Measurements from ENCODE around the gene CTDNEP1.

CTDNEP1 gene

GRCh38 chr17:7207120-7208001 is 44.2 kb downstream of the CTDNEP1 start:
- H3K4me3 ChIP-seq (ENCODE audit: low read depth, low read length) = no peak overlapping the region
- in situ Hi-C loops (cut with HindIII; ENCODE audit: low sequenced_read_pairs) = no loop called here

DNA sequence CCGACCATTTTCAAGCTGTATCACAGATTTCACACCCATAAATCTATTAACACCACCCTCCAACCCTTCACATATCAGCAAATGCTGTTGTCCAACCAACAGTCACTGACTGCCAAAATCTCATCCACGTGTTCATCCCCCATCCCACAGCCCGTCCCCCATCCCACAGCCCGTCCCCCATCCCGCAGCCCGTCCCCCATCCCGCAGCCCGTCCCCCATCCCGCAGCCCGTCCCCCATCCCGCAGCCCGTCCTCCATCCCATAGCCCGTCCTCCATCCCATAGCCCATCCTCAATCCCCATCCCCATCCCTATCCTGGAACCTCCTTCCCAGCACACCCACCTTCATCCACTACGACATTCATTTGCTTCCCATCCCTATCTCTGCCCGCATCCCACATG is 46.0 kb downstream of the CTDNEP1 start:
- peak overlapping the region; percentile 36 for H3K4me3 ChIP-seq (ENCODE audit: low read depth, low read length)
- DNase-seq (ENCODE audit: low read depth, low spot score) = no peak
- in situ Hi-C loops (cut with HindIII; ENCODE audit: low sequenced_read_pairs) = no loop called here
- TF ChIP-seq, protein P1, sequence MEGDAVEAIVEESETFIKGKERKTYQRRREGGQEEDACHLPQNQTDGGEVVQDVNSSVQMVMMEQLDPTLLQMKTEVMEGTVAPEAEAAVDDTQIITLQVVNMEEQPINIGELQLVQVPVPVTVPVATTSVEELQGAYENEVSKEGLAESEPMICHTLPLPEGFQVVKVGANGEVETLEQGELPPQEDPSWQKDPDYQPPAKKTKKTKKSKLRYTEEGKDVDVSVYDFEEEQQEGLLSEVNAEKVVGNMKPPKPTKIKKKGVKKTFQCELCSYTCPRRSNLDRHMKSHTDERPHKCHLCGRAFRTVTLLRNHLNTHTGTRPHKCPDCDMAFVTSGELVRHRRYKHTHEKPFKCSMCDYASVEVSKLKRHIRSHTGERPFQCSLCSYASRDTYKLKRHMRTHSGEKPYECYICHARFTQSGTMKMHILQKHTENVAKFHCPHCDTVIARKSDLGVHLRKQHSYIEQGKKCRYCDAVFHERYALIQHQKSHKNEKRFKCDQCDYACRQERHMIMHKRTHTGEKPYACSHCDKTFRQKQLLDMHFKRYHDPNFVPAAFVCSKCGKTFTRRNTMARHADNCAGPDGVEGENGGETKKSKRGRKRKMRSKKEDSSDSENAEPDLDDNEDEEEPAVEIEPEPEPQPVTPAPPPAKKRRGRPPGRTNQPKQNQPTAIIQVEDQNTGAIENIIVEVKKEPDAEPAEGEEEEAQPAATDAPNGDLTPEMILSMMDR (IDR thresholded peaks at IDR 0.05; ENCODE audit: low read depth, low read length) = no peak

More at GRCh38 chr17:7207120-7208001, 44.2 kb downstream of the CTDNEP1 start:
- TF ChIP-seq, protein P1 (IDR thresholded peaks at IDR 0.05; ENCODE audit: low read depth, low read length) = no peak
- no peak for DNase-seq (ENCODE audit: low read depth, low spot score)

GRCh38 chr17:7204828-7205461 is 46.6 kb downstream of the CTDNEP1 start:
- TF ChIP-seq, protein P1 (IDR thresholded peaks at IDR 0.05; ENCODE audit: low read depth, low read length) = no peak
- in situ Hi-C loops (cut with HindIII; ENCODE audit: low sequenced_read_pairs) = no loop called here
- peak; percentile 86 for DNase-seq (ENCODE audit: low read depth, low spot score)
- peak overlapping the region; percentile 36 for H3K4me3 ChIP-seq (ENCODE audit: low read depth, low read length)

GRCh38 chr17:7204336-7204735 is 47.2 kb downstream of the CTDNEP1 start:
- TF ChIP-seq, protein P1 (IDR thresholded peaks at IDR 0.05; ENCODE audit: low read depth, low read length) = no peak
- no peak for DNase-seq (ENCODE audit: low read depth, low spot score)
- peak overlapping the region; percentile 36 for H3K4me3 ChIP-seq (ENCODE audit: low read depth, low read length)
- in situ Hi-C loops (cut with HindIII; ENCODE audit: low sequenced_read_pairs) = no loop called here

GRCh38 chr17:7203391-7203790 is 48.1 kb downstream of the CTDNEP1 start:
- H3K4me3 ChIP-seq (ENCODE audit: low read depth, low read length) = no peak overlapping the region
- no peak for DNase-seq (ENCODE audit: low read depth, low spot score)
- in situ Hi-C loops (cut with HindIII; ENCODE audit: low sequenced_read_pairs) = no loop called here
- TF ChIP-seq, protein P1 (IDR thresholded peaks at IDR 0.05; ENCODE audit: low read depth, low read length) = no peak

- in situ Hi-C loops (cut with HindIII; ENCODE audit: low sequenced_read_pairs) = no loop called here
Measured at GRCh38 chr17:7196651-7197401, 54.7 kb downstream of the CTDNEP1 start.

More at GRCh38 chr17:7196651-7197401, 54.7 kb downstream of the CTDNEP1 start:
- no peak overlapping the region for H3K4me3 ChIP-seq (ENCODE audit: low read depth, low read length)
- TF ChIP-seq, protein P1 (IDR thresholded peaks at IDR 0.05; ENCODE audit: low read depth, low read length) = no peak
- no peak for DNase-seq (ENCODE audit: low read depth, low spot score)

All from astrocyte of the spinal cord (primary cell).